Neural cell (in vitro differentiated cells): ENCODE results near the gene CHD8. TPM values are rescaled to one million over a fixed set of nuclear protein-coding genes. Genes with fewer than 3 reads are reported as not detected.

Source experiments
- H2AFZ ChIP-seq: fragments of 200-600, 300-800 bp; sonication (generic), shearing (Covaris generic); 2 replicates; pipeline ENCODE4 v1.6.0; 2014; ENCODE audit warnings: low read depth, mild to moderate bottlenecking, antibody characterized with exemption, low read length, moderate library complexity
- H3F3A ChIP-seq: fragments of 200-600 bp; shearing (Covaris generic); 2 replicates; pipeline ENCODE4 v1.6.1; 2016; ENCODE audit warnings: mild to moderate bottlenecking, moderate library complexity, mixed read lengths, antibody characterized with exemption, low read length; ENCODE audit not compliant: insufficient read depth, poor library complexity, severe bottlenecking
- H3K27ac ChIP-seq: fragments of 200-600, 300-800 bp; sonication (generic), shearing (Covaris generic); 2 replicates; pipeline ENCODE4 v1.5.1; 2014; ENCODE audit warnings: mild to moderate bottlenecking, low read length, moderate library complexity
- H3K27me3 ChIP-seq: fragments of 300-800, 200-600 bp; sonication (generic), shearing (Covaris generic); 2 replicates; pipeline ENCODE4 v1.6.0; 2014; ENCODE audit warnings: mild to moderate bottlenecking, low read depth, low read length, moderate library complexity; ENCODE audit not compliant: insufficient read depth
- H3K36me3 ChIP-seq: fragments of 300-800, 200-600 bp; sonication (generic), shearing (Covaris generic); 2 replicates; pipeline ENCODE4 v1.5.1; 2014; ENCODE audit warnings: mild to moderate bottlenecking, antibody characterized with exemption, low read length, moderate library complexity; ENCODE audit not compliant: insufficient read depth
- H3K4me2 ChIP-seq: fragments of 300-800, 200-600 bp; sonication (generic), shearing (Covaris generic); 2 replicates; pipeline ENCODE4 v1.6.0; 2014; ENCODE audit warnings: mild to moderate bottlenecking, low read length
- H3K4me3 ChIP-seq: fragments of 300-800, 200-600 bp; sonication (generic), shearing (Covaris generic); 2 replicates; pipeline ENCODE4 v1.5.1; 2014; ENCODE audit warnings: mild to moderate bottlenecking, low read length, moderate library complexity
- H3K79me2 ChIP-seq: fragments of 200-600 bp; shearing (Covaris generic); replicated peaks from 2 replicates; pipeline ENCODE4 v1.6.0; 2014; ENCODE audit warnings: mild to moderate bottlenecking, low read length, moderate library complexity; ENCODE audit not compliant: insufficient read depth
- H3K9ac ChIP-seq: fragments of 300-800, 200-600 bp; sonication (generic), shearing (Covaris generic); 2 replicates; pipeline ENCODE4 v1.6.1; 2016; ENCODE audit warnings: mild to moderate bottlenecking, low read length, mixed read lengths
- H3K9me2 ChIP-seq: fragments of 200-600 bp; shearing (Covaris generic); 2 replicates; pipeline ENCODE4 v1.6.1; 2016; ENCODE audit warnings: mild to moderate bottlenecking, low read length, mixed read lengths; ENCODE audit not compliant: insufficient read depth
- H3K9me3 ChIP-seq: fragments of 200-600, 300-800 bp; sonication (generic), shearing (Covaris generic); 2 replicates; pipeline ENCODE4 v1.6.1; 2016; ENCODE audit warnings: mild to moderate bottlenecking, mixed run types, low read length, moderate library complexity, mixed read lengths
- H4K20me1 ChIP-seq: fragments of 200-600 bp; shearing (Covaris generic); 2 replicates; pipeline ENCODE4 v1.6.1; 2016; ENCODE audit warnings: mild to moderate bottlenecking, mixed run types; ENCODE audit not compliant: insufficient read depth
- EP300 ChIP-seq: fragments of 450-650 bp; conservative IDR thresholded peaks from 2 replicates; pipeline ENCODE4 v1.6.1; 2014; ENCODE audit warnings: antibody characterized with exemption, mild to moderate bottlenecking, moderate library complexity; ENCODE audit not compliant: poor library complexity, severe bottlenecking
- EZH2 ChIP-seq: fragments of 200-600, 300-800 bp; shearing (Covaris generic), sonication (generic); IDR thresholded peaks from 2 replicates; pipeline ENCODE4 v1.6.1; 2014; ENCODE audit warnings: antibody characterized with exemption, low read length, borderline replicate concordance, mild to moderate bottlenecking; ENCODE audit not compliant: insufficient read depth, poor library complexity, severe bottlenecking
- MXI1 ChIP-seq: fragments of 450-650 bp; conservative IDR thresholded peaks from 2 replicates; pipeline ENCODE4 v1.6.1; 2014; ENCODE audit warnings: antibody characterized with exemption, mild to moderate bottlenecking; ENCODE audit not compliant: poor library complexity, severe bottlenecking
- POLR2AphosphoS5 ChIP-seq: IDR thresholded peaks from 2 replicates; pipeline ENCODE4 v1.6.1; 2012
- RAD21 ChIP-seq: fragments of 450-650 bp; conservative IDR thresholded peaks from 2 replicates; pipeline ENCODE4 v1.6.1; 2014; ENCODE audit warnings: antibody characterized with exemption, mild to moderate bottlenecking, moderate library complexity
- SMC3 ChIP-seq: fragments of 450-650 bp; conservative IDR thresholded peaks from 2 replicates; pipeline ENCODE4 v1.6.1; 2014; ENCODE audit warnings: antibody characterized with exemption, mild to moderate bottlenecking, moderate library complexity; ENCODE audit not compliant: poor library complexity
- TAF1 ChIP-seq: IDR thresholded peaks from 2 replicates; pipeline ENCODE4 v1.6.1; 2012; ENCODE audit warnings: low read depth
- polyA plus RNA-seq: library from polyadenylated mRNA; depleted of rRNA; stranded (reverse); fragments of >200 nt; gene quantifications from 2 replicates; pipeline ENCODE4 v1.2.3, GENCODE V29; 2014
- TF ChIP-seq, protein P1 (sequence below): IDR thresholded peaks from 2 replicates; pipeline ENCODE4 v1.6.1; 2012; ENCODE audit warnings: borderline replicate concordance
- TF ChIP-seq, protein P2 (sequence below): fragments of 450-650 bp; IDR thresholded peaks from 2 replicates; pipeline ENCODE4 v1.5.1; 2014; ENCODE audit warnings: antibody characterized with exemption, mild to moderate bottlenecking, moderate library complexity; ENCODE audit not compliant: poor library complexity, severe bottlenecking

CHD8 gene
- polyA plus RNA-seq, 1 donor from 2014 or later, result 44.1 TPM

DNA sequence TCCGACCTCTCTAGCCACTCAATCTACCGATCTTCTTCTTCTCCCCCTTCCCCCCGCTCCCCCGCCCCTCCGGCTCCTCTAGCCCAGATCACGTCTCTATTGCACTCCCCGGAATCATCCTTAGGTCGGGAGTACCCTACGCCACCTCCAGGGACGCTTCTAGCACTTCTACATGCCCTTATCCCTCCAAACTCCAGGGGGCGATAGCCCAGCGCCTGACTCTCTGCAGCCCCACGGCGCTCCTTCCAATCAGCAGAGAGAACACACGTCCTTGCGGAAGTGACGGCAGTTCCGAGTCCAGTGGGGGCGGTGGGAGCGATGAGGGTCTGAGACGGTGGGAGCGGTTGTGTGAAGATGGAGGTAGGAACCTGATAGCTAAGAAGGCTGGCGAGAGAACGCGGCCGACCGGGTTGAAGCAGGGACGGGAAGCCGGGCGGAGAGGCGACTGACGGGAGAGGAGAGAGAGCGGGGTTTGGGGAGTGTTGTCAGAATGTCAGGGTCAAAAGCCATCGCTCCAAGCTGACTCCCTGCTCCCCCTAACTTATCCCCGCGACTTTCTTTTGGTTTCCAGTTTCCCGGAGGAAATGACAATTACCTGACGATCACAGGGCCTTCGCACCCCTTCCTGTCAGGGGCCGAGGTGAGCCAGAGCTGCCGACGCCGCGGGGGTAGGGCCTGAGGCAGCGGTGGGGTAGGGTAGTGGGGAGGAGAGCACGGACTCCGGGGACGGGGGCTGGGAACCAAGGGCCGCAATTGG, 21.2 kb upstream of the CHD8 start, which contains the start of the genes RAB2B and TOX4:
Gene RAB2B, minus strand, starts transcription at position 35 of the 757 bp plus-strand sequence. CDS start 87 bp downstream, outside the sequence.
Gene TOX4, plus strand, starts transcription at position 271 of the 757 bp plus-strand sequence. Its CDS starts 84 bp downstream, at position 355.
- no peaks in the 10 kb centered on the region for H3K9me3 ChIP-seq
- no peaks in the 10 kb centered on the region for H3K36me3 ChIP-seq
- H4K20me1 ChIP-seq, result no peaks in the 10 kb centered on the region
- no peaks in the 10 kb centered on the region for H3K27me3 ChIP-seq
- H3K4me3 ChIP-seq, result peak within 1 kb of the TSS; percentile 97
- H3K79me2 ChIP-seq, result peaks cover 42% of the 10 kb centered on the region
- H3K9me2 ChIP-seq, result no peaks in the 10 kb centered on the region
- H3K27ac ChIP-seq, result peak within 1 kb of the TSS; percentile 86
- H3F3A ChIP-seq, result peaks cover 7% of the 10 kb centered on the region
- peak within 1 kb of the TSS; percentile 88 for H2AFZ ChIP-seq
- TF ChIP-seq RAD21 (peak; percentile 68), EP300 (peak; percentile 70), MXI1 (peak; percentile 74), SMC3 (peak; percentile 65), EZH2 (no peak), TAF1 (no peak), POLR2AphosphoS5 (peak; percentile 96)
- TF ChIP-seq, protein P1, sequence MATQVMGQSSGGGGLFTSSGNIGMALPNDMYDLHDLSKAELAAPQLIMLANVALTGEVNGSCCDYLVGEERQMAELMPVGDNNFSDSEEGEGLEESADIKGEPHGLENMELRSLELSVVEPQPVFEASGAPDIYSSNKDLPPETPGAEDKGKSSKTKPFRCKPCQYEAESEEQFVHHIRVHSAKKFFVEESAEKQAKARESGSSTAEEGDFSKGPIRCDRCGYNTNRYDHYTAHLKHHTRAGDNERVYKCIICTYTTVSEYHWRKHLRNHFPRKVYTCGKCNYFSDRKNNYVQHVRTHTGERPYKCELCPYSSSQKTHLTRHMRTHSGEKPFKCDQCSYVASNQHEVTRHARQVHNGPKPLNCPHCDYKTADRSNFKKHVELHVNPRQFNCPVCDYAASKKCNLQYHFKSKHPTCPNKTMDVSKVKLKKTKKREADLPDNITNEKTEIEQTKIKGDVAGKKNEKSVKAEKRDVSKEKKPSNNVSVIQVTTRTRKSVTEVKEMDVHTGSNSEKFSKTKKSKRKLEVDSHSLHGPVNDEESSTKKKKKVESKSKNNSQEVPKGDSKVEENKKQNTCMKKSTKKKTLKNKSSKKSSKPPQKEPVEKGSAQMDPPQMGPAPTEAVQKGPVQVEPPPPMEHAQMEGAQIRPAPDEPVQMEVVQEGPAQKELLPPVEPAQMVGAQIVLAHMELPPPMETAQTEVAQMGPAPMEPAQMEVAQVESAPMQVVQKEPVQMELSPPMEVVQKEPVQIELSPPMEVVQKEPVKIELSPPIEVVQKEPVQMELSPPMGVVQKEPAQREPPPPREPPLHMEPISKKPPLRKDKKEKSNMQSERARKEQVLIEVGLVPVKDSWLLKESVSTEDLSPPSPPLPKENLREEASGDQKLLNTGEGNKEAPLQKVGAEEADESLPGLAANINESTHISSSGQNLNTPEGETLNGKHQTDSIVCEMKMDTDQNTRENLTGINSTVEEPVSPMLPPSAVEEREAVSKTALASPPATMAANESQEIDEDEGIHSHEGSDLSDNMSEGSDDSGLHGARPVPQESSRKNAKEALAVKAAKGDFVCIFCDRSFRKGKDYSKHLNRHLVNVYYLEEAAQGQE, result peak; percentile 25
- TF ChIP-seq, protein P2, sequence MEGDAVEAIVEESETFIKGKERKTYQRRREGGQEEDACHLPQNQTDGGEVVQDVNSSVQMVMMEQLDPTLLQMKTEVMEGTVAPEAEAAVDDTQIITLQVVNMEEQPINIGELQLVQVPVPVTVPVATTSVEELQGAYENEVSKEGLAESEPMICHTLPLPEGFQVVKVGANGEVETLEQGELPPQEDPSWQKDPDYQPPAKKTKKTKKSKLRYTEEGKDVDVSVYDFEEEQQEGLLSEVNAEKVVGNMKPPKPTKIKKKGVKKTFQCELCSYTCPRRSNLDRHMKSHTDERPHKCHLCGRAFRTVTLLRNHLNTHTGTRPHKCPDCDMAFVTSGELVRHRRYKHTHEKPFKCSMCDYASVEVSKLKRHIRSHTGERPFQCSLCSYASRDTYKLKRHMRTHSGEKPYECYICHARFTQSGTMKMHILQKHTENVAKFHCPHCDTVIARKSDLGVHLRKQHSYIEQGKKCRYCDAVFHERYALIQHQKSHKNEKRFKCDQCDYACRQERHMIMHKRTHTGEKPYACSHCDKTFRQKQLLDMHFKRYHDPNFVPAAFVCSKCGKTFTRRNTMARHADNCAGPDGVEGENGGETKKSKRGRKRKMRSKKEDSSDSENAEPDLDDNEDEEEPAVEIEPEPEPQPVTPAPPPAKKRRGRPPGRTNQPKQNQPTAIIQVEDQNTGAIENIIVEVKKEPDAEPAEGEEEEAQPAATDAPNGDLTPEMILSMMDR, result peak; percentile 100
- H3K9ac ChIP-seq, result peak within 1 kb of the TSS; percentile 87
- H3K4me2 ChIP-seq, result peak within 1 kb of the TSS; percentile 91

DNA sequence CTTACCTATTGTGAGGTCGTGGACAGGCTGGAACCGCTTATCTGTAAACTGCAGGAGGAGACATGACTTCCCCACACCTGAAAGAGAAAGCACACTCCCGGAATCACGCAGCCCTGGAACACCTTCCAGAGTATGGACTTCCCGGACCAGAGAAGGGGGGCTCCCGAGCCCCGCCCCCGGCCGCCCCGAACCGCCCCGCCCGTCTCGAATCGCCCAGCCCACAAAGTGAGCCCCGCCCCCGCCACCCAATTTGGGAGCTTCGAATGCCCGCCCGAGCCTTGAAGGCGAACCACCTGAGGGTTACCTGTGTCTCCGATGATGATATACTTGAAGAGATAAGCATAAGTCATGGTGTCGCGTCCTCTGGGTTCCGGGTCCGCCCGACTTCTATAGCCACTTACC, 20.6 kb upstream of the CHD8 start:
- peak overlapping the region; percentile 59 for H2AFZ ChIP-seq
- H4K20me1 ChIP-seq, result no peaks in the 10 kb centered on the region
- no peaks in the 10 kb centered on the region for H3K9me2 ChIP-seq
- peak overlapping the region; percentile 91 for H3K4me2 ChIP-seq
- H3K9ac ChIP-seq, result peak overlapping the region; percentile 72
- no peaks in the 10 kb centered on the region for H3K36me3 ChIP-seq
- H3K9me3 ChIP-seq, result no peaks in the 10 kb centered on the region
- peaks cover 7% of the 10 kb centered on the region for H3F3A ChIP-seq
- H3K27ac ChIP-seq, result peak overlapping the region; percentile 82
- TF ChIP-seq RAD21 (no peak), SMC3 (no peak), EP300 (no peak), MXI1 (no peak), EZH2 (no peak), TAF1 (no peak), POLR2AphosphoS5 (no peak)
- TF ChIP-seq, protein P1, result no peak
- TF ChIP-seq, protein P2, result no peak
- H3K27me3 ChIP-seq, result no peaks in the 10 kb centered on the region
- H3K4me3 ChIP-seq, result peak overlapping the region; percentile 97
- H3K79me2 ChIP-seq, result peaks cover 42% of the 10 kb centered on the region
